Renal pelvis (tissue), 4 donors: ENCODE data around the gene EEF2KMT. TPM values are rescaled to one million over a fixed set of nuclear protein-coding genes. Genes with fewer than 3 reads are reported as not detected.
"Not testable (repeated sequence)": the region's sequence is repeated elsewhere in the genome, so short reads cannot be mapped to it uniquely, and the experiment has no call there.

ENCODE experiments used
- DNase-seq: peaks from one replicate; pipeline ENCODE4 v3.0.0-alpha.2; 2013
- polyA plus RNA-seq, 3 donors: library from polyadenylated mRNA; unstranded; fragments of 120-200 nt; gene quantifications; one replicate each; pipeline ENCODE4 v1.2.1, GENCODE V29; 2013; ENCODE audit not compliant: insufficient read length in 3 of 3

The EEF2KMT gene
- polyA plus RNA-seq, 3 donors = 13.5 to 17.8 (median 14.0) TPM

DNA sequence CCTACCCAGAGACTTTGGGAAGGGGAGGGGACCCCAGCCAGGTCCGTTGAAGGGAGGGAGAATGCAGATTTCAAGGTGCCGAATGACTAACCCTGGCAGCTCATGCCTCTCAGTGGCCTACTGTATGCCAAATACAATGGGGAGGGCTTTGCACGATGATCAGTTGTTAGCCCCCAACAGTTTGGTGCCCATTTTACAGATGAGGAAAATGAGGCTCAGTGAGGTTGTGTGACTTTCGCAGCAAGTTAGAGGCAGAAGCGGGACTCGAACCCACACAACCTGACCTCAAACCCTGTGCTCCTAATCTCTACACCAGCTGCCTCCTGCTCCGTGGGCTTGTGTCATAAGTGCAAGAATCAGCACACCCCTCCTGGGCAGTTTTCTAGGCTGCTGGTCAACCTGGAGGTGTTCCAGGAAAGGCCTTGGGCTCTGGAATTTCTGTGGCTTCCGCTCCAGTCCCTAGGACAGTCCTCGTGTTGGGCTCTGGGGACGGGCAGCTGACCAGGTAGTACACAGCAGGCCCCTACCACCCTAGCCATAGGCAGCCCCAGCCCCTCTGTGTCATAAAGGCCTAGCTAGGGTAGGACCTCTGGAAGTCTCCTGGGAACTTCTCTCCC lies 52.0 kb downstream of the EEF2KMT start:
- DNase-seq = no peak

DNA sequence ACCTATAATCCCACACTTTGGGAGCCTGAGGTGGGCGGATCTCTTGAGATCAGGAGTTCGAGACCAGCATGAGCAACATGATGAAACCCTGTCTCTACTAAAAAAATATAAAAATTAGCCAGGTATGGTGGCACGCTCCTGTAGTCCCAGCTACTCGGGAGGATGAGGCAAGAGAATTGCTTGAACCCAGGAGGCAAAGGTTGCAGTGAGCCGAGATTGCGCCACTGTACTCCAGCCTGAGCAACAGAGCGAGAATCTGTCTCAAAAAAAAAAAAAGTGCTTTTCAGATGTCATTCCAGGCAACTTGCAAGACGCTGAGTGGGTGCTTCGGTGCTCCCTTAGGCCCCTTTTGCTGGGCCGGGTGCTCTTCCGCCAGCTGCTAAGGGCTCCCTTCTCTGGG lies 53.0 kb downstream of the EEF2KMT start:
- not testable (repeated sequence) for DNase-seq

DNA sequence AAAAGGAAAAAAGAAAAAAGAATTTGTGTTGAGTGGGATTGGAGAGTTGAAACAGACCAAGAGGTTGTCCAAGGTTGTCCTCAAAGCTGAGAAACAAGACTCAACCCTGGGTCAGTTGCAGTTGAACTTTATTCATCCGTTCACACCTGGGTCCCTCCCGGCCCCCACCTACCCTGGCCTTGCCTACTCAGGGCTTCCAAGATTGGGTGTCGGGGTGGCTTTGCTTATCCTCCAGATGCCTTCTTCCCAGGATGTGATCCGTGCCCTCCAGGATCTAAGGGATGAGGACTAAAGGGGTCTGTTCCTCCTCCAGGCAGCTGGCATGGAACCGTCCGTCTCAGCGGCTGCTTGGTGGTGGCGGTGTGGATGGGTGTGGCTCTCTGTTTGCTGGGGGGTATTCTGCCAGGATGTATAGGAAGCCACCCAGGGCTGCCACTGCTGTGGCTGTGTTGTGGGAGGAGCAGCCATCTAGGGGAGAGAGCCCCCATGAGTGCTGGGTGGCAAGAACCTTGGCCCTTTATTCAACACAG lies 53.5 kb downstream of the EEF2KMT start:
- no peak for DNase-seq

DNA sequence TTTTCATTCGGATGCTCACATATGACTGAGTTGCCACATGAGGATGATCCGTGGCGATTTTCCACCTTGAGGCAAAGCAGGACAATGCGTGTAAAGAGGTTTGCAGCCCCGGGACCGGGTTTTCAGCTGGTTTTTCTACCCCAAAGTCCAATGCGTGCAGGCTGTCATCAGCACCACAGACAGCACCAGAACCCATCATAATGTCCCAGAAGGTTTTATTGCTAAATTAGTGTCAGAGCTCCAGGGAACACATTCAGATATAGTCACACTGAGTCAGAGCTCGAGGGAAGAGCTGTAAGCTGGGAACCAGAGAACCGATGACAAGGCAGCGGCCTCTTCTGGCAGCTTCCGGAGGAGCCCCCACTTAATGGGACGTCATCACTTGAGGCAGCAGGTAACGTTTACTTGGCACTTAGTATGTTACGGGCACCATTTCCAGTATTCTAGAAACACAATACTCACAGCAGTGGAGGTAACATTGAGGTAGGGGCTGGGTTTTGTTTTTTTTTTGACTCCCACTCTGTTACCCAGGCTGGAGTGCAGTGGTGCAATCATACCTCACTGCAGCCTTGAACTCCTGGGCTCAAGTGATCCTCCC lies 54.9 kb downstream of the EEF2KMT start:
- DNase-seq = no peak

DNA sequence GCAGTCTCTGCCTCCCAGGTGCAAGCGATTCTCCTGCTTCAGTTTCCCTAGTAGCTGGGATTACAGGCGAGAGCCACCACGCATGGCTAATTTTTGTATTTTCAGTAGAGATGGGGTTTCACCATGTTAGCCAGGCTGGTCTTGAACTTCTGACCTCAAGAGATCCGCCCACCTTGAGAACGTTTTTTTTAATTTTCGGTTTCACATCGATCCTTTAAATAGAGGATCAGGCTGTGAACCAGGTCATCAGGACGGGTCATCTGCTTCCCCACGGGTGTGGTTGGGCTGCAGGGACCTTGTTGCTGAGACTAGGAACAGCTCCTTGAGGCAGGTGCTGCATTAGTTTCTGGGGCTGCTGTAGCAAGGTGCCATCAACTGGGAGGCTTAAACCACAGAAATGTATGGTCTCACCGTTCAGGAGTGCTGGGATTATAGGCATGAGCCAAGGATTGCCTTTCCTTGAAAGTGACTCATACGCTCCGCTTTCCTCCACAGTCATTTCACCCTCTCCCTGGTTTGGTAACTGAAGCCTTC lies 55.9 kb downstream of the EEF2KMT start:
- no peak for DNase-seq

DNA sequence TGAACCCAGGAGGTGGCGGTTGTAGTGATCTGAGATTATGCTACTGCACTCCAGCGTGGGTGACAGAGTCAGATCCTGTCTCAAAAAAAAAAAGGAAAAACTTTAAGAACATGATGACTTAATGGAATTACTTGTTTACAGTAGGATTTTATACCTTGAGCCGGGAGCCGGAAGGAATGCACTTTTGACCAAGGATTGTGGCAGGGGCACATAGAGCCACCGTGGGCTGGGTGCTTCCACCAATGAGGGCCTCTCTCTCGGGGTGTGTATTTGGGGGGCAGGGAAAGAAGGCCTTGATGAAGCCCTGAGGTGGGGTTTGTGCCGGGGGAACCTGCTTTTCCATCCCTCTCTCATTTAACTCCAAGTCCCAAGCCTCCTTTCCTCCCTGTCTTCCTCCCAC lies 57.1 kb downstream of the EEF2KMT start:
- no peak for DNase-seq

DNA sequence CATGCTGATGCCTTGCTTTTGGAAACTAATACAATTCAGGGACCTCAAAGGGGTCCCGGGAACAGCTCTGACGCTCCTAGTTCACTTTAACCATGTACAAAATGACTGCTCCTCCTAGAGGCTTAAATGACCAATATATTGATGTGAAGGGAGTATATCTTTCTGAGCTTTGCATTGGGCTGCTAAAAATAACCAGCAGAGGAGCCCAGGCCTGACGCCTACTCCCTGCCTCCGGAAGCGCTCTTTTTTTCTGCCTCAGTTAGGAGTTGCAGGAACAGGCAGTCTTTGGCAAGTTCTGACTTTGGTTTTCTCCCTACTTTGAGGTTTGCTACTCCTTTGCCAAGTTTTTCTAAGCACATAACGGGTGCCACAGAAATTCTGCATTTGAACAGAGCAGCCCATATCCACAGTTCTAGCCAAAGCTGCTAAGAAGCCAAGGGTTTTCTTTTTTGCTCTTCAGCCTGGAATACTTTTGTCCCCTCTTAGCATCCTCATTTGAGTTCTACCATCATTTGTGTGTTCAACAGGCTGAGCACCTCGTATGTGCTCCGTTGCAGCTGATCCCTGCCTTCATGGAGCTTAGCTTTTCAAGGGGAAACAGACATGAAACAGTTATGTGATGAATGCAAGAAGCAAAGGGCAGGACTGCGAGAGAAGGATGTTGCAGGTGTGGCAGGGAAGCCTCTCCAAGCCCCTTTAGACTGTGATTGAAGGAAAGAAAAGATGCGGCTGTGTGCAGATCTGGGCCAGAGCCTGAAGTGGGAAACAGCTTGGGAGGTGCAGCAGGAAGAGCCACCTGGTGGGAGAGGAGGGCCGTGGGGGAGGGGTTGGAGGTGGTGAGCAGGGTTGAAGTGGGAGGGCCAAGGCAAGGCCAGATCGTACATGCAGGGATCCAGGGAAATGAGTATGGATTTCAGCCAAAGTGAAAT lies 61.1 kb downstream of the EEF2KMT start:
- no peak for DNase-seq

DNA sequence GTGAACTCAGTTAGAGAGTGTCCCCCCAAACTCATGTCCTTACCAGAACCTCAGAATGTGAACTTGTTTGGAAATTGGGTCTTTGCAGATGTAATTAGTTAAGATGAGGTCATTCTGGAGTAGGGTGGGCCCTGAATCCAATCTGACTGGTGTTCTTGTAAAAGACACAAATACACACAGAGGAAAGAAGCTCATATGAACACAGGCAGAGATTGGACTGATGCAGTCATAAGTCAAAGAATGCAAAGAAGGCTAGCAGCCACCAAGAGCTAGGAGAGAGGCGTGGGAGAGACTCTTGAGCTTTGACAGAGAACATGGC lies 61.7 kb downstream of the EEF2KMT start:
- DNase-seq = no peak

Other genes starting within 250 kb of the EEF2KMT start
- 10 to 100 TPM; 31.5 to 44.2 (median 33.5) TPM for gene PPL, start 160.6 kb downstream of the EEF2KMT start, polyA plus RNA-seq
- under 1 TPM; 0.16 to 0.54 (median 0.16) TPM for gene SEC14L5, start 139.5 kb downstream of the EEF2KMT start, polyA plus RNA-seq
- 10 to 100 TPM; 11.5 to 14.7 (median 13.4) TPM for gene NAGPA, start 63.9 kb downstream of the EEF2KMT start, polyA plus RNA-seq
- gene C16orf89, start 31.8 kb downstream of the EEF2KMT start, polyA plus RNA-seq = 1 to 10 TPM; 4.3 to 8.8 (median 7.1) TPM
- 10 to 100 TPM; 25.1 to 27.0 (median 26.5) TPM for gene ALG1, start 26.0 kb downstream of the EEF2KMT start, polyA plus RNA-seq